Mesenchymal stem cell (in vitro differentiated cells and primary cell): Measurements from ENCODE around the gene RGS7.

Source experiments
- DNase-seq: peaks from one replicate; pipeline ENCODE4 v3.0.0-alpha.2; 2013
- H2AFZ ChIP-seq: one replicate; pipeline ENCODE4 v1.6.1; 2013; ENCODE audit warnings: low read depth, mild to moderate bottlenecking, control low read depth, inconsistent platforms, low read length, moderate library complexity
- H2AK5ac ChIP-seq: 2 replicates; pipeline ENCODE4 v1.6.1; 2013; ENCODE audit warnings: low read length, moderate library complexity, mild to moderate bottlenecking, inconsistent platforms; ENCODE audit not compliant: severe bottlenecking
- H2BK120ac ChIP-seq: one replicate; pipeline ENCODE4 v1.6.1; 2013; ENCODE audit warnings: low read depth, mild to moderate bottlenecking, inconsistent platforms, low read length, moderate library complexity
- H2BK12ac ChIP-seq, 2 experiments: one replicate each; pipeline ENCODE4 v1.6.1; 2013; ENCODE audit warnings: inconsistent platforms in 2 of 2, low read length in 2 of 2, mild to moderate bottlenecking in 2 of 2, moderate library complexity in 2 of 2, control low read depth in 1 of 2
- H2BK15ac ChIP-seq: one replicate; pipeline ENCODE4 v1.6.1; 2013; ENCODE audit warnings: mild to moderate bottlenecking, low read depth, inconsistent platforms; ENCODE audit not compliant: poor library complexity, severe bottlenecking
- H2BK5ac ChIP-seq: 2 replicates; pipeline ENCODE4 v1.6.1; 2013; ENCODE audit warnings: low read depth, mild to moderate bottlenecking, low read length, control low read depth, inconsistent platforms; ENCODE audit not compliant: poor library complexity, severe bottlenecking
- H3K14ac ChIP-seq, 2 experiments: one replicate each; pipeline ENCODE4 v1.6.1; 2013; ENCODE audit warnings: inconsistent platforms in 2 of 2, low read length in 2 of 2, control low read depth in 1 of 2, mild to moderate bottlenecking in 1 of 2, moderate library complexity in 1 of 2
- H3K18ac ChIP-seq, 2 experiments: one replicate each; pipeline ENCODE4 v1.6.1; 2013; ENCODE audit warnings: inconsistent platforms in 2 of 2, low read length in 2 of 2, control low read depth in 1 of 2, low read depth in 1 of 2, mild to moderate bottlenecking in 1 of 2
- H3K23ac ChIP-seq, 2 experiments: one replicate each; pipeline ENCODE4 v1.6.1; 2013; ENCODE audit warnings: inconsistent platforms in 2 of 2, low read length in 2 of 2, mild to moderate bottlenecking in 2 of 2, moderate library complexity in 2 of 2, control low read depth in 1 of 2
- H3K27ac ChIP-seq: 2 replicates; pipeline ENCODE4 v1.5.1; 2013; ENCODE audit warnings: mild to moderate bottlenecking, moderate library complexity, low read length, control low read depth, inconsistent platforms; ENCODE audit not compliant: poor library complexity, severe bottlenecking
- H3K27me3 ChIP-seq, 2 experiments: 2 replicates each; pipeline versions ENCODE4 v1.6.1 to v1.7.0; 2013; ENCODE audit warnings: low read length in 2 of 2, mild to moderate bottlenecking in 2 of 2, moderate library complexity in 2 of 2, control low read depth in 1 of 2, inconsistent platforms in 1 of 2; ENCODE audit not compliant: control insufficient read depth in 1 of 2, insufficient read depth in 1 of 2
- H3K36me3 ChIP-seq, 2 experiments: 2 replicates each; pipeline versions ENCODE4 v1.6.1 to v1.7.0; 2013; ENCODE audit warnings: low read length in 2 of 2, control low read depth in 1 of 2, inconsistent platforms in 1 of 2, low read depth in 1 of 2, mild to moderate bottlenecking in 1 of 2; ENCODE audit not compliant: insufficient read depth in 2 of 2, control insufficient read depth in 1 of 2
- H3K4ac ChIP-seq, 2 experiments: one replicate each; pipeline ENCODE4 v1.6.1; 2013; ENCODE audit warnings: inconsistent platforms in 2 of 2, low read length in 2 of 2, mild to moderate bottlenecking in 2 of 2, moderate library complexity in 2 of 2, control low read depth in 1 of 2, low read depth in 1 of 2
- H3K4me1 ChIP-seq: 2 replicates; pipeline ENCODE4 v1.6.1; 2013; ENCODE audit warnings: low read depth, low read length, control low read depth; ENCODE audit not compliant: control insufficient read depth, insufficient read depth
- H3K4me2 ChIP-seq: 2 replicates; pipeline ENCODE4 v1.6.1; 2013; ENCODE audit warnings: low read length, mild to moderate bottlenecking, inconsistent platforms; ENCODE audit not compliant: poor library complexity, severe bottlenecking
- H3K4me3 ChIP-seq, 2 experiments: 2 replicates each; pipeline versions ENCODE4 v1.5.1 to v1.7.0; 2013; ENCODE audit warnings: low read length in 2 of 2, mild to moderate bottlenecking in 2 of 2, control low read depth in 1 of 2, low read depth in 1 of 2; ENCODE audit not compliant: insufficient read depth in 1 of 2
- H3K79me1 ChIP-seq: replicated peaks from 2 replicates; pipeline ENCODE4 v1.6.1; 2013; ENCODE audit warnings: mild to moderate bottlenecking, control low read depth, low read length, inconsistent platforms; ENCODE audit not compliant: poor library complexity, severe bottlenecking
- H3K9ac ChIP-seq: 2 replicates; pipeline ENCODE4 v1.7.0; 2013; ENCODE audit warnings: mild to moderate bottlenecking, low read length, moderate library complexity
- H3K9me3 ChIP-seq: 2 replicates; pipeline ENCODE4 v1.7.0; 2013; ENCODE audit warnings: mild to moderate bottlenecking, low read length; ENCODE audit not compliant: control insufficient read depth
- H4K8ac ChIP-seq: one replicate; pipeline ENCODE4 v1.6.1; 2013; ENCODE audit warnings: inconsistent platforms, mild to moderate bottlenecking, low read length, moderate library complexity
- H4K91ac ChIP-seq: one replicate; pipeline ENCODE4 v1.6.1; 2013; ENCODE audit warnings: mild to moderate bottlenecking, low read length, inconsistent platforms
- WGBS: methylation state at CpG from one replicate; pipeline ENCODE4 v1.1.7; 2013; ENCODE audit warnings: mixed read lengths; 5-methylcytosine and 5-hydroxymethylcytosine counted together

The RGS7 gene

DNA sequence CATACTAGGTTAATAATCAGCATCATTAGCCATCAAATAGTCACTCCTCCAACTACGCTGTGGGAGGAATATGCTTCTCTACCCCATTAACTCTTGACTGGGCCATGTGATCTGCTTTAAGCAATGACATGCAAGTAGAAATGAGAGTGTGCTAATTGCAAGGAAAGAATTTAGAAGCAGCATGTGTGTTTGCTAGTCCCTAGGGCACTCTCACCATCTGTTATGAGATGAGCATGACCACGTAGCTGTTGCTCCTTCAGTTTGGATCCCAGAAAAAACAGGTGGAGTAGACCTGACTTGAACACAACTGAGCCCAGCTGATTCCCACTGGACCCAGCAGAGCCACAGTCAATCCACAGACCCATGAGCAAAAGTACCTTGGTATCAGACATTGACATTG lies 19.7 kb upstream of the RGS7 start:
- Histone ChIP-seq H2AFZ (no peak overlapping the region), H4K8ac (no peak overlapping the region), H3K36me3 (no peaks in the 10 kb centered on the region), H3K18ac (no peak overlapping the region), H3K23ac (no peak overlapping the region), H3K14ac (no peak overlapping the region), H2BK120ac (no peak overlapping the region), H3K4me3 (no peak overlapping the region), H2BK15ac (no peak overlapping the region), H3K9me3 (peaks cover 5% of the 10 kb centered on the region), H2BK12ac (no peak overlapping the region), H2BK5ac (no peak overlapping the region), H3K4ac (no peak overlapping the region), H2AK5ac (no peak overlapping the region), H4K91ac (no peak overlapping the region), H3K4me2 (no peak overlapping the region), H3K27ac (no peak overlapping the region), H3K79me1 (no peaks in the 10 kb centered on the region), H3K4me1 (no peaks in the 10 kb centered on the region), H3K27me3 (no peaks in the 10 kb centered on the region), H3K9ac (no peak overlapping the region)
- DNase-seq, result no peak
- 81% methylated on average over 2 of the region's 2 CpGs for WGBS

DNA sequence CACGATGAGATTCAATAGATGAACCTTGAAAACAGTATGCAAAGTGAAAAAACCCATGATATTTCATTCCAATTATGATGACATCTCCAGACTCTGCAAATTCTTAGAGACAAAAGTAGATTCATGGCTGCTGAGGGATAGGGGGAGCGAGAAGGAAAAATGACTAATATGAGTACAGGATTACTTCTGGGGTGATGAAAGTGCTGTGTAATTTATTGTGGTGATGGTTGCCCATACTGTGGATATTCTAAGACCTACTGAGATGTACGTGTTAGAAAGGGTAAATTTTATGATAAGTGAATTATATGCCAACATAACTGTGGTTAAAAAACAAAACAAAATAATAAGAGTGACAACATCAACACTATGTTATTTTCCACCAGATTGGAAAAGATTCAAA lies 18.9 kb upstream of the RGS7 start:
- no peak overlapping the region for H2BK120ac ChIP-seq
- no peak overlapping the region for H3K27ac ChIP-seq
- no peak overlapping the region for H2BK15ac ChIP-seq
- H3K4me2 ChIP-seq, result no peak overlapping the region
- H3K23ac ChIP-seq, result no peak overlapping the region
- no peaks in the 10 kb centered on the region for H3K79me1 ChIP-seq
- H2AFZ ChIP-seq, result no peak overlapping the region
- no peak overlapping the region for H2BK12ac ChIP-seq
- no peak overlapping the region for H2BK5ac ChIP-seq
- no peak overlapping the region for H4K8ac ChIP-seq
- no peak overlapping the region for H4K91ac ChIP-seq
- no peak overlapping the region for H3K9ac ChIP-seq
- H3K4me1 ChIP-seq, result no peaks in the 10 kb centered on the region
- 57% methylated on average over 1 of the region's 3 CpGs for WGBS
- H3K9me3 ChIP-seq, result peaks cover 5% of the 10 kb centered on the region
- no peak for DNase-seq
- H2AK5ac ChIP-seq, result no peak overlapping the region
- no peak overlapping the region for H3K4me3 ChIP-seq
- H3K14ac ChIP-seq, result no peak overlapping the region
- no peaks in the 10 kb centered on the region for H3K27me3 ChIP-seq
- no peak overlapping the region for H3K18ac ChIP-seq
- H3K36me3 ChIP-seq, result no peaks in the 10 kb centered on the region
- H3K4ac ChIP-seq, result no peak overlapping the region

GRCh38 chr1:241366196-241366595 lies 9.2 kb upstream of the RGS7 start:
- H3K36me3 ChIP-seq, result no peaks in the 10 kb centered on the region
- H2BK12ac ChIP-seq, result no peak overlapping the region
- H2BK15ac ChIP-seq, result no peak overlapping the region
- H2AK5ac ChIP-seq, result no peak overlapping the region
- no peak overlapping the region for H2AFZ ChIP-seq
- no peak overlapping the region for H3K23ac ChIP-seq
- H4K8ac ChIP-seq, result no peak overlapping the region
- H2BK120ac ChIP-seq, result no peak overlapping the region
- DNase-seq, result no peak
- no peak overlapping the region for H3K4me2 ChIP-seq
- 71% methylated on average over 4 of the region's 4 CpGs for WGBS
- H2BK5ac ChIP-seq, result no peak overlapping the region
- H3K18ac ChIP-seq, result no peak overlapping the region
- no peaks in the 10 kb centered on the region for H3K27me3 ChIP-seq
- H3K27ac ChIP-seq, result no peak overlapping the region
- no peak overlapping the region for H3K4ac ChIP-seq
- H3K4me1 ChIP-seq, result no peaks in the 10 kb centered on the region
- no peak overlapping the region for H3K14ac ChIP-seq
- no peaks in the 10 kb centered on the region for H3K79me1 ChIP-seq
- no peaks in the 10 kb centered on the region for H3K9me3 ChIP-seq
- no peak overlapping the region for H4K91ac ChIP-seq
- H3K4me3 ChIP-seq, result no peak overlapping the region
- no peak overlapping the region for H3K9ac ChIP-seq

- 78% methylated on average over 4 of the region's 4 CpGs for WGBS
- H2BK12ac ChIP-seq, result no peak overlapping the region
- H2BK120ac ChIP-seq, result no peak overlapping the region
- no peak overlapping the region for H4K91ac ChIP-seq
- H3K4ac ChIP-seq, result no peak overlapping the region
- no peak overlapping the region for H3K23ac ChIP-seq
- H3K4me2 ChIP-seq, result no peak overlapping the region
- no peaks in the 10 kb centered on the region for H3K79me1 ChIP-seq
- H3K27me3 ChIP-seq, result peaks cover 0 to 23% of the 10 kb centered on the region in 2 experiments
- no peak overlapping the region for H3K18ac ChIP-seq
- no peak overlapping the region for H2AK5ac ChIP-seq
- H3K27ac ChIP-seq, result no peak overlapping the region
- H2BK15ac ChIP-seq, result no peak overlapping the region
- H3K4me1 ChIP-seq, result peaks cover 1% of the 10 kb centered on the region
- no peak overlapping the region for H3K4me3 ChIP-seq
- no peak overlapping the region for H3K9ac ChIP-seq
- H4K8ac ChIP-seq, result no peak overlapping the region
- no peak for DNase-seq
- no peak overlapping the region for H2BK5ac ChIP-seq
- no peak overlapping the region for H3K14ac ChIP-seq
- no peak overlapping the region for H2AFZ ChIP-seq
- H3K36me3 ChIP-seq, result no peaks in the 10 kb centered on the region
- no peaks in the 10 kb centered on the region for H3K9me3 ChIP-seq
Measured at GRCh38 chr1:241362350-241362749, 5.3 kb upstream of the RGS7 start.
